Activated CD4-positive, alpha-beta T cell treated with anti-CD3 and anti-CD28 coated beads, Interleukin-2, amount 10 ng/mL, durations not matched to agents 24 days and 14 days (primary cell): ENCODE measurements around the gene ITPRID1. TPM values are rescaled to one million over a fixed set of nuclear protein-coding genes. Genes with fewer than 3 reads are reported as not detected.

Experiments
- total RNA-seq: library from RNA; stranded (reverse); gene quantifications from 2 replicates; pipeline ENCODE4 v1.2.3, GENCODE V29; 2022

Gene ITPRID1
- total RNA-seq, 1 donor from 2014 or later, result not detected

Other genes with a start within 250 kb of the ITPRID1 start
- gene NEUROD6, start 173.4 kb upstream of the ITPRID1 start, total RNA-seq, result not detected in 2 replicates
- not detected in 2 replicates for gene PPP1R17, start 173.1 kb downstream of the ITPRID1 start, total RNA-seq